ENCODE data around the gene HTR4.

HTR4 gene

GRCh38 chr5:148636353-148636752 is 18.0 kb downstream of the HTR4 start:
- Histone ChIP-seq H3K4me1 (ENCODE audit: insufficient read depth, low read length, poor library complexity, severe bottlenecking) (no peaks in the 10 kb centered on the region), H3K36me3 (ENCODE audit: insufficient read depth, low read length) (no peaks in the 10 kb centered on the region), H2AFZ (ENCODE audit: low read length) (no peak overlapping the region), H3K4me2 (ENCODE audit: low read depth, low read length, poor library complexity, severe bottlenecking) (no peak overlapping the region), H3K9me2 (replicated peaks; ENCODE audit: low read depth, low read length) (no peaks in the 10 kb centered on the region), H3K79me2 (ENCODE audit: insufficient read depth, low read length) (no peaks in the 10 kb centered on the region), H3K9me3 (ENCODE audit: insufficient read depth, low read depth, low read length) (no peaks in the 10 kb centered on the region), H4K20me1 (ENCODE audit: insufficient read depth, low read length, poor library complexity, severe bottlenecking) (no peaks in the 10 kb centered on the region), H3F3A (ENCODE audit: low read depth) (no peaks in the 10 kb centered on the region), H3K27me3 (ENCODE audit: insufficient read depth, low read length, poor library complexity, severe bottlenecking) (peaks cover 10% of the 10 kb centered on the region), H3K4me3 (ENCODE audit: low read length, poor library complexity, severe bottlenecking) (no peak overlapping the region), H3K9ac (ENCODE audit: low read depth, low read length, poor library complexity, severe bottlenecking) (no peak overlapping the region)
- TF ChIP-seq EZH2phosphoT487 (IDR thresholded peaks at IDR 0.05; ENCODE audit: borderline replicate concordance) (no peak), CTCF (conservative IDR thresholded peaks at IDR 0.05; ENCODE audit: low read length) (no peak)

DNA sequence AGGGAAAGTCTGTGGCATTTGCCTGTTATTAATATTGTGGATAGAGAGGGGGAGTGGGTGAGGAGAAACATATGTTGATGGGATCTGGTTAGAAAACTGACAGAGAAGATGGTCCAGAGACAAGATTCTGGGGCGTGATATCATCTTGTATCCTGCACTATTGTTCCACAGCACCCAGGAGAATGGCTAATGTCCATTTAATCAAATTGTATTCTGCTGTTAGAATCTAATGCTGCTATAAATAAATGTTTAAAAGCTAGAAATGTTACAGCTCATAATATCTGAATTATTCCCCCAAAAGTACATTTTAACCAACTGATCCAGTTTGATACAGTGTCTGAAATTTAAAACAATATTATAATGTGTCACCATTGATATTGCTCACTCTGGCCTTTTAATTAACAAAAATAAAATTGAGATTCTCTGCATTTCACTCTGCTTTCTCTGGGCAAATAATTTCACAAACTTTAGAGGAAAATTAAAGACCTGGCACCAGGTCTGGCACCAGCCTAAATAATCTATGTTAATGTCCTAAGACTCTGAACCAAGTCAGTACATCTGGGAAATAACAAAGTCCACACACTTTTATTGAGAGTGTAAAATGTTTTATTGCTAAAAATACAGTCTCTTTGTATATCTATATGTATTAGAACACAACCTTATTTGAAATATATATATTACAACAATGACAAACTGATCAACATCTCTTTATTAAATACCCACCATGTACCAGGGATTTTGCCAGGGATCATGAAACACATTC is 18.8 kb downstream of the HTR4 start:
- Histone ChIP-seq H3K4me1 (ENCODE audit: insufficient read depth, low read length, poor library complexity, severe bottlenecking) (no peaks in the 10 kb centered on the region), H3K9ac (ENCODE audit: low read depth, low read length, poor library complexity, severe bottlenecking) (no peak overlapping the region), H3K9me2 (replicated peaks; ENCODE audit: low read depth, low read length) (no peaks in the 10 kb centered on the region), H3K36me3 (ENCODE audit: insufficient read depth, low read length) (no peaks in the 10 kb centered on the region), H3K4me3 (ENCODE audit: low read length, poor library complexity, severe bottlenecking) (no peak overlapping the region), H2AFZ (ENCODE audit: low read length) (no peak overlapping the region), H4K20me1 (ENCODE audit: insufficient read depth, low read length, poor library complexity, severe bottlenecking) (no peaks in the 10 kb centered on the region), H3K27me3 (ENCODE audit: insufficient read depth, low read length, poor library complexity, severe bottlenecking) (peaks cover 10% of the 10 kb centered on the region), H3K4me2 (ENCODE audit: low read depth, low read length, poor library complexity, severe bottlenecking) (no peak overlapping the region), H3F3A (ENCODE audit: low read depth) (no peaks in the 10 kb centered on the region), H3K79me2 (ENCODE audit: insufficient read depth, low read length) (no peaks in the 10 kb centered on the region), H3K9me3 (ENCODE audit: insufficient read depth, low read depth, low read length) (no peaks in the 10 kb centered on the region)
- no peak for TF ChIP-seq CTCF (conservative IDR thresholded peaks at IDR 0.05; ENCODE audit: low read length)
- no peak for TF ChIP-seq EZH2phosphoT487 (IDR thresholded peaks at IDR 0.05; ENCODE audit: borderline replicate concordance)

DNA sequence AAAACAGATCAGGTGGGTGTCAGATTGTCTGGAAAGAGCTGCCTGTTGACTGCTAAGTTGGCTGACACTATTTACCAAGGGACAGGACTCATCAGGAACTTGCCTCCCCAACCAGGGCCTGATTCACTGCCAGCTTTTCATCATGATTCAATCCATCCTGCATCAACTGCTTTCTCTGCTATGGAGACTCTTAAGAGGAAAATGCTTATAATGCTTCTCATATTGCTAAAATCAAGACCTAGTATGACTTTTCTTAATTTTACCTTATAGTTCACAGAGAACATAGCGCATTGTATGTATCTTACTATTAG is 21.3 kb downstream of the HTR4 start:
- H3K4me3 ChIP-seq (ENCODE audit: low read length, poor library complexity, severe bottlenecking), result no peak overlapping the region
- TF ChIP-seq CTCF (conservative IDR thresholded peaks at IDR 0.05; ENCODE audit: low read length), result no peak
- no peak for TF ChIP-seq EZH2phosphoT487 (IDR thresholded peaks at IDR 0.05; ENCODE audit: borderline replicate concordance)
- no peaks in the 10 kb centered on the region for H3K79me2 ChIP-seq (ENCODE audit: insufficient read depth, low read length)
- H3K9me3 ChIP-seq (ENCODE audit: insufficient read depth, low read depth, low read length), result no peaks in the 10 kb centered on the region
- H3K27me3 ChIP-seq (ENCODE audit: insufficient read depth, low read length, poor library complexity, severe bottlenecking), result peaks cover 14% of the 10 kb centered on the region
- H3F3A ChIP-seq (ENCODE audit: low read depth), result no peaks in the 10 kb centered on the region
- H2AFZ ChIP-seq (ENCODE audit: low read length), result no peak overlapping the region
- no peak overlapping the region for H3K4me2 ChIP-seq (ENCODE audit: low read depth, low read length, poor library complexity, severe bottlenecking)
- H3K4me1 ChIP-seq (ENCODE audit: insufficient read depth, low read length, poor library complexity, severe bottlenecking), result no peaks in the 10 kb centered on the region
- H3K9ac ChIP-seq (ENCODE audit: low read depth, low read length, poor library complexity, severe bottlenecking), result no peak overlapping the region
- no peaks in the 10 kb centered on the region for H3K9me2 ChIP-seq (replicated peaks; ENCODE audit: low read depth, low read length)
- no peaks in the 10 kb centered on the region for H3K36me3 ChIP-seq (ENCODE audit: insufficient read depth, low read length)
- H4K20me1 ChIP-seq (ENCODE audit: insufficient read depth, low read length, poor library complexity, severe bottlenecking), result no peaks in the 10 kb centered on the region
